HG03045 (cell line): Measurements from ENCODE around the gene ADGRG4.

Source experiments
- ATAC-seq: cut with Tn5 transposase; IDR thresholded peaks from one replicate; pipeline ENCODE4 v1.9.1; 2021; ENCODE audit warnings: mild to moderate bottlenecking, moderate library complexity; ENCODE audit not compliant: unreplicated experiment

Gene ADGRG4

DNA sequence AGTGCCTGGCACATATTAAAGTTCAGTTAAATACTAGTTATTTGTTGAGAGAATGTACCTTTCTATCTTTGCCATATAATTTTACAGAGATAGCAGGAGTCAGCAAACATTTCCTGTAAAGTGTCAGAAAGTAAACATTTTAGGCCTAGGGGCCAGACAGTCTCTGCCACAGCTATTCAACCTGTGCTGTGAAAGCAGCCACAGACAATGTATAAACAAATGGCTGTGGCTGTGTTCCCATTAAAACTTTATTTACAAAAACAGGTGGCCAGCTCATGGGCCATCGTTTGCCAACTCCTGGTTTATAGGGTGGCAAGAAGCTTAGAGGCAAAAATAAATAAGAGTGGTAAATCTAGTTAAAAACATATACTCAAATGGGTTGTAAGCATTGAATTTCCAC, 153.0 kb downstream of the ADGRG4 start:
- no peak for ATAC-seq

DNA sequence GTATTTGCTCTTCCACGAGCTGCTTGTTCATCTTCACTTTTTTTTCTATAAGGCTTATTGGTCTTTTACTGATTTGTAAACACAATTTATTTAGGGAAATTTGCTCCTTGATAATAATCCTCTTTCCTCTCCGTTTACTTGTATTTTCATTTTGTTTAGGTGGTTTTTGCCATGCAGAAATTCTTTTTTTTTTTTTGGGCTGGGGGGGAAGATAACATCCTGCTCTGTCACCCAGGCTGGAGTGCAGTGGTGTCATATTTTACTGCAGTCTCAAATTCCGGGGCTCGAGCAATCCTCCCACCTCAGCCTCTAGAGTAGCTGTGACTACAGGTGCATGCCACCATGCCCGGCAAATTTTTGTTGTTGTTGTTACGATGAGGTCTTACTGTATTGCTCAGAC, 155.4 kb downstream of the ADGRG4 start:
- no peak for ATAC-seq

DNA sequence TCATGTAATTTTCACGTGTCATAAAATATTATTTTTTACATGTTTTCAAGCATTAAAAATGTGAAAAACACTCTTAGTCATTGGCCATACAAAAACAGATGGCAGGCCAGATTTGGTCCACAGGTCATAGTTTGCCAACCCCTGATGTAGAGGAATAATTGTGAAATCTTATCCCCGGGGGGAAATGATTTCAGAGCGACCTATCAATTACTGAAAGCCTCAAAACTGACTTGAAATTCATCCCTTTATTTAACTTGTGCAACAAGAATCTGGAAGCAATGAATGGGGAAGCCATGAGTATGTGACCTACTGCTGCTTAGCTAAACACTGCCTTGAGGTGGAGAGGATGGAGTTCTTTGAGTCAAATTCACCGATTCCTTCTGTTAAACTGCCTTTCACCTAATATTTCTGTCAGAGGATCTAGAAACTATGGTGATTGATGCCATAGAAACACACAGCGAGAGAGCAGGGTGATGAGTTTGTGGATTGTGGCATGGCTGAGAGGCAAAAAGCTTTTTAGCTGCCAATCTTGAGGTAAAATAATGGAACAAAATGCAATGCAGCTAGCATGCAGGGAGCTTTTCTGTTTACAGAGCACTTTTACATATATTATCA, 156.6 kb downstream of the ADGRG4 start:
- ATAC-seq, result no peak

DNA sequence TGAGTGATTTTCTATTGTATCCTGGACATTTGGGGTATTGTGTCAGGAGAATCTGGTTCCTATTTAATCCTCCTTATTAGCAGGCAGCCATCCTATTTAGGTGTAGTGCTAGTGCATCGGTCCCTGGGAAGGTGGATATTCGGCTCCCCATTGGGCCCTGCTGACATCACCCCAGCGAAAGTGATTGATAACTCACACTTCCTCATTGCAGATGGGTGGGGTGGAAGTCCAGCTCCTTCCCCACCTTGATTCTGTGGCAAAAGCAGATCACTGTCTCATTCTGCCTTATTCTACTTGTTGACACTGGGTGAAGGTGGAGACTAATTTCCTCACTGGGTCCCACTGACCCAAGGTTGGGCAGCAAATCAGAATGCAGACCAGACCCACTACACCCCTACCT, 163.8 kb downstream of the ADGRG4 start:
- ATAC-seq, result no peak
